ENCODE results near the gene FTH1. TPM values are rescaled to one million over a fixed set of nuclear protein-coding genes. Genes with fewer than 3 reads are reported as not detected.
"Not testable (repeated sequence)": the region's sequence is repeated elsewhere in the genome, so short reads cannot be mapped to it uniquely, and the experiment has no call there.

Gene FTH1
- total RNA-seq, 1 donor from 2014 or later, result 4,616 TPM

- intact Hi-C loops (cut with DNase I), result no loop called here
- no peaks in the 10 kb centered on the region for H3K27me3 ChIP-seq (ENCODE audit: low read depth)
- no peaks in the 10 kb centered on the region for H3K4me1 ChIP-seq
- TF ChIP-seq CTCF (IDR thresholded peaks at IDR 0.05), result no peak
- no peaks in the 10 kb centered on the region for H3K36me3 ChIP-seq
- no peak for DNase-seq
- H3K4me3 ChIP-seq, result no peak overlapping the region
- no peak for ATAC-seq
- H3K27ac ChIP-seq, result no peak overlapping the region
- H3K9me3 ChIP-seq, result no peaks in the 10 kb centered on the region
These were observed 44.4 kb upstream of the FTH1 start for GRCh38 chr11:62011881-62012280.

GRCh38 chr11:62010935-62011528 lies 43.6 kb upstream of the FTH1 start:
- Histone ChIP-seq H3K4me3 (no peak overlapping the region), H3K27me3 (ENCODE audit: low read depth) (no peaks in the 10 kb centered on the region), H3K27ac (no peak overlapping the region), H3K9me3 (no peaks in the 10 kb centered on the region), H3K36me3 (no peaks in the 10 kb centered on the region), H3K4me1 (no peaks in the 10 kb centered on the region)
- ATAC-seq (no peak), DNase-seq (no peak)
- no peak for TF ChIP-seq CTCF (IDR thresholded peaks at IDR 0.05)
- intact Hi-C loops (cut with DNase I), result no loop called here

- Histone ChIP-seq H3K4me1 (peaks cover 11% of the 10 kb centered on the region), H3K4me3 (no peak overlapping the region), H3K27ac (no peak overlapping the region), H3K27me3 (ENCODE audit: low read depth) (no peaks in the 10 kb centered on the region), H3K36me3 (no peaks in the 10 kb centered on the region), H3K9me3 (no peaks in the 10 kb centered on the region)
- TF ChIP-seq CTCF (IDR thresholded peaks at IDR 0.05), result no peak
- intact Hi-C loops (cut with DNase I), result no loop called here
- ATAC-seq, result no peak
- DNase-seq, result no peak
These were observed 40.8 kb upstream of the FTH1 start for GRCh38 chr11:62008193-62008592.

GRCh38 chr11:62004473-62004872 lies 37.0 kb upstream of the FTH1 start:
- DNase-seq (no peak), ATAC-seq (peak; percentile 58 to 65)
- TF ChIP-seq CTCF (IDR thresholded peaks at IDR 0.05), result no peak
- H3K27ac ChIP-seq, result peak overlapping the region; percentile 18
- no peaks in the 10 kb centered on the region for H3K27me3 ChIP-seq (ENCODE audit: low read depth)
- no peaks in the 10 kb centered on the region for H3K36me3 ChIP-seq
- H3K4me1 ChIP-seq, result peaks cover 11% of the 10 kb centered on the region
- intact Hi-C loops (cut with DNase I), result no loop called here
- peaks cover 5% of the 10 kb centered on the region for H3K9me3 ChIP-seq
- H3K4me3 ChIP-seq, result no peak overlapping the region

GRCh38 chr11:62002283-62002682 lies 34.8 kb upstream of the FTH1 start:
- DNase-seq; H3K27ac ChIP-seq; ATAC-seq; H3K36me3 ChIP-seq; H3K4me3 ChIP-seq; intact Hi-C loops (cut with DNase I); H3K27me3 ChIP-seq (ENCODE audit: low read depth): not testable (repeated sequence)
- Histone ChIP-seq H3K4me1 (peaks cover 11% of the 10 kb centered on the region), H3K9me3 (peaks cover 14% of the 10 kb centered on the region)

GRCh38 chr11:62001450-62002191 lies 34.2 kb upstream of the FTH1 start:
- Histone ChIP-seq H3K27me3 (ENCODE audit: low read depth) (no peaks in the 10 kb centered on the region), H3K4me1 (peaks cover 11% of the 10 kb centered on the region), H3K36me3 (no peaks in the 10 kb centered on the region), H3K4me3 (no peak overlapping the region), H3K9me3 (peaks cover 14% of the 10 kb centered on the region), H3K27ac (no peak overlapping the region)
- ATAC-seq, result peak in 1 of 2 donors; percentile 56
- DNase-seq, result no peak
- intact Hi-C loops (cut with DNase I), result no loop called here
- no peak for TF ChIP-seq CTCF (IDR thresholded peaks at IDR 0.05)

Measured in lower lobe of right lung (tissue), 2 donors.